T-cell (primary cell): ENCODE results near the gene SLC17A5. TPM values are rescaled to one million over a fixed set of nuclear protein-coding genes. Genes with fewer than 3 reads are reported as not detected.
"Not testable (repeated sequence)": the region's sequence is repeated elsewhere in the genome, so short reads cannot be mapped to it uniquely, and the experiment has no call there.

ENCODE experiments used
- ATAC-seq, 4 experiments: fragments of 200-7000 bp in 3 of 4; fragments of 150-1000 bp in 1 of 4; cut with Tn5 transposase; replicated peaks in 1 of 4; 1 replicate in 3 of 4; 2 replicates in 1 of 4; pipeline ENCODE4 v1.10.0; 2021; ENCODE audit warnings: moderate library complexity in 3 of 4, mild to moderate bottlenecking in 2 of 4, moderate number of reproducible peaks in 1 of 4
- CTCF ChIA-PET, 2 donors: fragments of 300-600 bp; sonication (Branson Sonifier 250); formaldehyde crosslinking; loops; one replicate each; lab custom pipeline; 2022; ENCODE audit warnings: antibody characterized with exemption in 2 of 2; lab: Charles Lee
- POLR2A ChIA-PET, 2 donors: fragments of 300-600 bp; sonication (Branson Sonifier 250); formaldehyde crosslinking; loops; one replicate each; lab custom pipeline; 2022; ENCODE audit warnings: antibody characterized with exemption in 2 of 2; lab: Charles Lee
- DNase-seq, 35 experiments: peaks; one replicate each; pipeline versions ENCODE4 v3.0.0 to v3.0.0-alpha.2; 2013 to 2023
- H3K27ac ChIP-seq: one replicate; pipeline ENCODE4 v1.5.1; 2013; ENCODE audit warnings: low read length
- H3K27me3 ChIP-seq, 2 experiments: replicated peaks in 1 of 2; 1 replicate in 1 of 2; 2 replicates in 1 of 2; pipeline versions ENCODE4 v1.6.1 to v1.7.0; 2013; ENCODE audit warnings: low read length in 1 of 2, mixed read lengths in 1 of 2; ENCODE audit not compliant: control insufficient read depth in 2 of 2, insufficient read depth in 2 of 2; ENCODE audit errors: extremely low read depth in 1 of 2
- H3K36me3 ChIP-seq, 2 donors: 1 replicate in 1 of 2; 2 replicates in 1 of 2; pipeline versions ENCODE4 v1.6.1 to v1.7.0; 2013; ENCODE audit warnings: low read length in 1 of 2; ENCODE audit not compliant: control insufficient read depth in 2 of 2, insufficient read depth in 1 of 2; ENCODE audit errors: extremely low read depth in 1 of 2
- H3K4me1 ChIP-seq, 2 experiments: 1 replicate in 1 of 2; 2 replicates in 1 of 2; pipeline versions ENCODE4 v1.6.1 to v1.7.0; 2013; ENCODE audit warnings: low read length in 2 of 2, mixed read lengths in 1 of 2; ENCODE audit not compliant: insufficient read depth in 2 of 2, control insufficient read depth in 1 of 2; ENCODE audit errors: extremely low read depth in 1 of 2
- H3K4me3 ChIP-seq, 2 donors: 1 replicate in 1 of 2; 2 replicates in 1 of 2; pipeline versions ENCODE4 v1.5.1 to v1.7.0; 2013; ENCODE audit warnings: mild to moderate bottlenecking in 2 of 2, low read length in 1 of 2, moderate library complexity in 1 of 2; ENCODE audit not compliant: control insufficient read depth in 1 of 2; ENCODE audit errors: extremely low read depth in 1 of 2
- H3K9me3 ChIP-seq: 2 replicates; pipeline ENCODE4 v1.7.0; 2013
- H3K27ac Mint-ChIP-seq, 2 donors: one replicate each; pipeline ENCODE4 v1.8.0; 2020 to 2021; ENCODE audit warnings: mild to moderate bottlenecking in 2 of 2, mixed read lengths in 2 of 2
- H3K27me3 Mint-ChIP-seq, 2 donors: one replicate each; pipeline ENCODE4 v1.8.0; 2021 to 2022; ENCODE audit warnings: mixed read lengths in 2 of 2
- H3K36me3 Mint-ChIP-seq: one replicate; pipeline ENCODE4 v1.8.0; 2021; ENCODE audit warnings: mixed read lengths
- H3K4me1 Mint-ChIP-seq, 3 donors: one replicate each; pipeline ENCODE4 v1.8.0; 2020 to 2022; ENCODE audit warnings: mixed read lengths in 3 of 3, mild to moderate bottlenecking in 1 of 3
- H3K4me3 Mint-ChIP-seq, 3 donors: one replicate each; pipeline ENCODE4 v1.8.0; 2020 to 2022; ENCODE audit warnings: mild to moderate bottlenecking in 3 of 3, mixed read lengths in 3 of 3, moderate library complexity in 3 of 3
- H3K9me3 Mint-ChIP-seq, 3 donors: one replicate each; pipeline ENCODE4 v1.8.0; 2020 to 2022; ENCODE audit warnings: mixed read lengths in 3 of 3
- WGBS: methylation state at CpG from one replicate; pipeline ENCODE4 v1.1.5; 2013; ENCODE audit warnings: missing lambda C conversion rate; ENCODE audit not compliant: insufficient coverage; 5-methylcytosine and 5-hydroxymethylcytosine counted together
- total RNA-seq, 35 experiments: library from RNA in 6 of 35; stranded (reverse) in 6 of 35; fragments of 120-200 nt in 1 of 35; gene quantifications; one replicate each; pipeline versions ENCODE4 v1.2.1 to v1.2.4 and lab custom pipeline; 2013 to 2026

Gene SLC17A5
- total RNA-seq, 5 donors from 2014 or later (not counting 1 experiment from before 2014, with no cell fraction given): 6.4 to 15.0 (median 9.4) TPM

DNA sequence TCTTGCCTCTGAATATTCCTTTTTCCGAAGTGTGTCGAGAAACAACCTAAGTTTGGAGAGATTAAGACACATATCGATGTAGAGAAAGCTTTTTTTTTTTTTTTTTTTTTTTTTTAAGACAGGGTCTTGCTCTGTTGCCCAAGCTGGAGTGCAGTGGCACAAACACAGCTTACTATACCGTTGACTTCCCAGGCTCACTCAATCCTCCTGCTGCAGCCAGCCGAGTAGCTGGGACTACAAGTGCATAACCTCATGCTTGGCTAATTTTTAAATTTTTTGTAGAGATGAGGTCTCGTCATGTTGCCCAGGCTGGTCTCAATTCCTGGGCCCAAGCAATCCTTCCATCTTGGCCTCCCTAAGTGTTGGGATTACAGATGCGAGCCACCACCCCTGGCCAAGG is 21.4 kb downstream of the SLC17A5 start:
- ChIA-PET CTCF (interaction anchor here (0.5 to 0.9 kb wide), 8 partner anchors 13 to 1972 kb away, joined by 3 to 7 read pairs (median 4); no protein-coding TSS in a partner anchor), POLR2A (interaction anchor here in 1 of 2 donors (0.6 kb wide), 2 partner anchors 20 to 122 kb away, joined by 3 to 7 read pairs; no protein-coding TSS in a partner anchor)
- H3K4me3 ChIP-seq: no peak overlapping the region
- Mint-ChIP-seq H3K36me3 (peaks cover 36% of the 10 kb centered on the region), H3K27me3 (no peaks in the 10 kb centered on the region), H3K4me1 (no peaks in the 10 kb centered on the region), H3K27ac (no peak overlapping the region), H3K9me3 (no peaks in the 10 kb centered on the region), H3K4me3 (no peak overlapping the region)
- H3K36me3 ChIP-seq: peaks cover 10 to 53% of the 10 kb centered on the region in 2 donors
- DNase-seq: no peak
- ATAC-seq: no peak
- no peaks in the 10 kb centered on the region for H3K27me3 ChIP-seq
- no peaks in the 10 kb centered on the region for H3K4me1 ChIP-seq
- no peak overlapping the region for H3K27ac ChIP-seq
- no CpG with 5 or more reads among the region's 7 CpGs for WGBS
- no peaks in the 10 kb centered on the region for H3K9me3 ChIP-seq

DNA sequence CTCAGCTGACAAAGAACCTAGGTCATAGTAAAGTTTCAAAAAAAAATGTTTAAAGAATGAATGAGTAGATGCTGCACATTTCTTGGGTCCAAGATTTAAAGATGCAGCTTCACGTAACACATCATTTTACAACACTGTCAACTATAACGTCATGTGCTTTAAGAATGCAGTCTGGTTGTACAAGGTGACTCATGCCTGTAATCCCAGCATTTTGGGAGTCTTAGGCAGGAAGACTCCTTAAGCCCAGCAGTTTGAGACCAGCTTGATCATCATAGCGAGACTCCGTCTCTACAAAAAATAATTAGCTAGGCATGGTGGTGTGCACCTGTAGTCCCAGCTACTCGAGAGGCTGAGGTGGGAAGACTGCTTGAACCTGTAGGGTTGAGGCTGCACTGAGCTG is 21.9 kb downstream of the SLC17A5 start:
- Mint-ChIP-seq H3K9me3 (no peaks in the 10 kb centered on the region), H3K27ac (no peak overlapping the region), H3K4me3 (no peak overlapping the region), H3K4me1 (no peaks in the 10 kb centered on the region), H3K27me3 (no peaks in the 10 kb centered on the region), H3K36me3 (peaks cover 32% of the 10 kb centered on the region)
- no peaks in the 10 kb centered on the region for H3K9me3 ChIP-seq
- ChIA-PET CTCF (interaction anchor here (0.5 to 1.0 kb wide), 8 partner anchors 12 to 1972 kb away, joined by 3 to 7 read pairs (median 5); no protein-coding TSS in a partner anchor), POLR2A (interaction anchor here in 1 of 2 donors (0.5 kb wide), 1 partner anchor 113 kb away, joined by 5 read pairs; no protein-coding TSS in a partner anchor)
- ATAC-seq: no peak
- no peak for DNase-seq
- no peaks in the 10 kb centered on the region for H3K4me1 ChIP-seq
- no peaks in the 10 kb centered on the region for H3K27me3 ChIP-seq
- 100% methylated on average over 1 of the region's 5 CpGs for WGBS
- no peak overlapping the region for H3K27ac ChIP-seq
- H3K36me3 ChIP-seq: peaks cover 10 to 53% of the 10 kb centered on the region in 2 donors
- no peak overlapping the region for H3K4me3 ChIP-seq

DNA sequence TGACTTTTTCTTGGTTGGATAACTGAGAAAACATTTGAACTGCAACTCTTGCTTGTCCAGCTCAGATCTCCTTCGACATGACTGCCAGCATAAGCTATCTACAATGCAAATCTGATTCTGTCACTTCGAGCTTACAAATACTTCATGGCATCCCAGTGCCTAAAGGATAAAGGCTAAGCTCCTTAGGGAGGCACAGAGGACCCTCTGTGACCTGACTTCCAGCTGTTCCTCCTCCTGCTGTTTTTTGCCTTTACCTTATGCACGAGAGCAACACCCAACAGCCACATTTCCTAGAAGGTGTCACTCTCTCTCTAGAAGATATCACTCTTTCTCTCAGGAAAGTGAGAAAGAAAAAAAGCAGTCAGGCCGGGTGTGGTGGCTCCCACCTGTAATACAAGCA is 23.4 kb downstream of the SLC17A5 start:
- Mint-ChIP-seq H3K4me3 (no peak overlapping the region), H3K9me3 (no peaks in the 10 kb centered on the region), H3K36me3 (peaks cover 28% of the 10 kb centered on the region), H3K27me3 (no peaks in the 10 kb centered on the region), H3K27ac (no peak overlapping the region), H3K4me1 (peaks cover 0 to 4% (median 2%) of the 10 kb centered on the region in 3 donors)
- POLR2A ChIA-PET: interaction anchor here (0.6 kb wide), 2 partner anchors 73 to 1966 kb away, joined by 3 read pairs; no protein-coding TSS in a partner anchor
- Histone ChIP-seq H3K4me3 (no peak overlapping the region), H3K27me3 (no peaks in the 10 kb centered on the region), H3K4me1 (peaks cover 0 to 2% of the 10 kb centered on the region in 2 experiments), H3K36me3 (peaks cover 10 to 49% of the 10 kb centered on the region in 2 donors), H3K27ac (no peak overlapping the region), H3K9me3 (no peaks in the 10 kb centered on the region)
- DNase-seq (no peak), ATAC-seq (no peak)
- CTCF ChIA-PET: interaction anchor here in 1 of 2 donors (0.7 kb wide), 1 partner anchor 164 kb away, joined by 4 read pairs; no protein-coding TSS in a partner anchor
- 94% methylated on average over 3 of the region's 4 CpGs for WGBS

DNA sequence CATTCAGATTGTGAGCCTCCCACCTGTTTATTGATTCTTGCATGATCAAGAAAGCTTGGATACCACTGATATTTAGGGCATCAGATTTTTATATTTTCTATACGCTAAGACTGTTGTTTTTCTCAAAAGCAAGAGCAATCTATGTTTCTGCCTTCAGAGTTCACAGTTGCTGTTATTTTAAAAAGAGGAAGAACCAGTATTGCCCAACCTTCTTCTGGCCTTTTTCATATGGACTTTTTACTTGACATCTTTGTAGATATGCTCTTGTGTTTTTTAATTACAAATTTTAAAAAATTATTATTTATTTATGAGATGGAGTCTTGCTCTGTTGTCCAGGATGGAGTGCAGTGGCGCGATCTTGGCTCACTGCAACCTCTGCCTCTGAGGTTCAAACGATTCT is 28.9 kb downstream of the SLC17A5 start:
- ATAC-seq: no peak
- Mint-ChIP-seq H3K36me3 (peaks cover 18% of the 10 kb centered on the region), H3K4me3 (no peak overlapping the region), H3K4me1 (peaks cover 0 to 4% (median 2%) of the 10 kb centered on the region in 3 donors), H3K27me3 (no peaks in the 10 kb centered on the region), H3K9me3 (no peaks in the 10 kb centered on the region), H3K27ac (no peak overlapping the region)
- CTCF ChIA-PET: no interaction called here
- H3K36me3 ChIP-seq: peaks cover 0 to 23% of the 10 kb centered on the region in 2 donors
- H3K4me1 ChIP-seq: peaks cover 0 to 2% of the 10 kb centered on the region in 2 experiments
- POLR2A ChIA-PET: no interaction called here
- DNase-seq: no peak
- no peaks in the 10 kb centered on the region for H3K9me3 ChIP-seq
- WGBS: 100% methylated on average over 2 of the region's 4 CpGs
- H3K4me3 ChIP-seq: no peak overlapping the region
- no peak overlapping the region for H3K27ac ChIP-seq
- no peaks in the 10 kb centered on the region for H3K27me3 ChIP-seq

DNA sequence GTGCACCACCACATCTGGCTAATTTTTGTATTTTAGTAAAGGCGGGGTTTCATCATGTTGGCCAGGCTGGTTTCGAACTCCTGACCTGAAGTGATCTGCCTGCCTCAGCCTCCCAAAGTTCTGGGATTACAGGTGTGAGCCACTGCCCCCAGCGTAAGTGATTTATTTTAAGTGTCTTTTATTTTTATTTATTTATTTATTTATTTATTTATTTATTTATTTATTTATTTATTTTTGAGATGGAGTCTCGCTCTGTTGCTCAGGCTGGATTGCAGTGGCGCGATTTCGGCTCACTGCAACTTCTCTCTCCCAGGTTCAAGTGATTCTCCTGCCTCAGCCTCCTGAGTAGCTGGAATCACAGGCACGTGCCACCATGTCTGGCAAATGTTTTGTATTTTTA is 30.3 kb downstream of the SLC17A5 start:
- H3K9me3 ChIP-seq, H3K27me3 ChIP-seq, H3K4me3 ChIP-seq, H3K4me1 Mint-ChIP-seq, POLR2A ChIA-PET, H3K4me3 Mint-ChIP-seq, ATAC-seq, DNase-seq, H3K27me3 Mint-ChIP-seq, H3K27ac Mint-ChIP-seq, H3K27ac ChIP-seq, H3K4me1 ChIP-seq, CTCF ChIA-PET, H3K9me3 Mint-ChIP-seq: not testable (repeated sequence)
- 100% methylated on average over 1 of the region's 8 CpGs for WGBS
- H3K36me3 ChIP-seq: peaks cover 0 to 18% of the 10 kb centered on the region in 2 donors
- H3K36me3 Mint-ChIP-seq: peaks cover 18% of the 10 kb centered on the region

DNA sequence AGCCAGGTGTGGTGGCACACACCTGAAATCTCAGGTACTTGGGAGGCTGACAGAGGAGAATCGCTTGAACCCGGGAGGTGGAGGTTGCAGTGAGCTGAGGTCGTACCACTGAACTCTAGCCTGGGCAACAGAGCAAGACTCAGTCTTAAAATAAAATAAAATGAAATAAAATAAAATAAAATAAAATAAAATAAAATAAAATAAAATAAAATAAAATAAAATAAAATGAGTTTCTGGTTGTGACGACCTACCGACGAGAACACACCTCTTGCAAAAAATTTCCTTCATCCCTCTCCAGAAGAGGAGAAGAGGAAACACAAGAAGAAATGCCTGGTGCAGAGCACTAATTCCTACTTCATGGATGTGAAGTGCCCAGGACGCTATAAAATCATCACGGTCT is 35.7 kb downstream of the SLC17A5 start:
- H3K4me1 ChIP-seq, H3K9me3 ChIP-seq, H3K4me1 Mint-ChIP-seq, POLR2A ChIA-PET, H3K4me3 ChIP-seq, CTCF ChIA-PET, DNase-seq, H3K27ac ChIP-seq, H3K4me3 Mint-ChIP-seq, H3K27me3 Mint-ChIP-seq, H3K9me3 Mint-ChIP-seq, H3K27me3 ChIP-seq, ATAC-seq, H3K27ac Mint-ChIP-seq: not testable (repeated sequence)
- H3K36me3 Mint-ChIP-seq: peaks cover 35% of the 10 kb centered on the region
- H3K36me3 ChIP-seq: peaks cover 6 to 28% of the 10 kb centered on the region in 2 donors
- WGBS: 100% methylated on average over 2 of the region's 8 CpGs
